Limb (tissue), 2 donors: Measurements from ENCODE around the gene PRKCQ.
"Not testable (repeated sequence)": the region's sequence is repeated elsewhere in the genome, so short reads cannot be mapped to it uniquely, and the experiment has no call there.

Experiments used
- DNase-seq, 2 donors: peaks; one replicate each; pipeline ENCODE4 v3.0.0-alpha.2; 2016; ENCODE audit errors: extremely low spot score in 2 of 2

The PRKCQ gene

GRCh38 chr10:6386960-6387359 lies 193.1 kb downstream of the PRKCQ start:
- no peak for DNase-seq

GRCh38 chr10:6386346-6386745 lies 193.7 kb downstream of the PRKCQ start:
- DNase-seq = no peak

GRCh38 chr10:6385665-6386064 lies 194.4 kb downstream of the PRKCQ start:
- no peak for DNase-seq

GRCh38 chr10:6384847-6385246 lies 195.2 kb downstream of the PRKCQ start:
- DNase-seq = no peak

GRCh38 chr10:6384031-6384430 lies 196.0 kb downstream of the PRKCQ start:
- DNase-seq = no peak

- no peak for DNase-seq
These were observed 196.8 kb downstream of the PRKCQ start for GRCh38 chr10:6383096-6383812.

- DNase-seq = peak in 1 of 2 donors; percentile 55
These were observed 198.0 kb downstream of the PRKCQ start for GRCh38 chr10:6382081-6382480.

GRCh38 chr10:6380478-6380877 lies 199.6 kb downstream of the PRKCQ start:
- DNase-seq = not testable (repeated sequence)

GRCh38 chr10:6379015-6379776 lies 200.9 kb downstream of the PRKCQ start:
- no peak for DNase-seq
